PC-3 (cell line): ENCODE results near the gene TMC7.

Experiments
- EZH2phosphoT487 ChIP-seq: fragments of 300-600 bp; sonication (generic); IDR thresholded peaks from 2 replicates; pipeline ENCODE4 v1.6.1; 2018; ENCODE audit warnings: mild to moderate bottlenecking, antibody characterized with exemption, low read length, borderline replicate concordance
- TF ChIP-seq, protein P1 (sequence below): fragments of 300-600 bp; sonication (generic); conservative IDR thresholded peaks from 2 replicates; pipeline ENCODE4 v1.5.1; 2017; ENCODE audit warnings: antibody characterized with exemption, low read depth, mild to moderate bottlenecking, low read length

DNA sequence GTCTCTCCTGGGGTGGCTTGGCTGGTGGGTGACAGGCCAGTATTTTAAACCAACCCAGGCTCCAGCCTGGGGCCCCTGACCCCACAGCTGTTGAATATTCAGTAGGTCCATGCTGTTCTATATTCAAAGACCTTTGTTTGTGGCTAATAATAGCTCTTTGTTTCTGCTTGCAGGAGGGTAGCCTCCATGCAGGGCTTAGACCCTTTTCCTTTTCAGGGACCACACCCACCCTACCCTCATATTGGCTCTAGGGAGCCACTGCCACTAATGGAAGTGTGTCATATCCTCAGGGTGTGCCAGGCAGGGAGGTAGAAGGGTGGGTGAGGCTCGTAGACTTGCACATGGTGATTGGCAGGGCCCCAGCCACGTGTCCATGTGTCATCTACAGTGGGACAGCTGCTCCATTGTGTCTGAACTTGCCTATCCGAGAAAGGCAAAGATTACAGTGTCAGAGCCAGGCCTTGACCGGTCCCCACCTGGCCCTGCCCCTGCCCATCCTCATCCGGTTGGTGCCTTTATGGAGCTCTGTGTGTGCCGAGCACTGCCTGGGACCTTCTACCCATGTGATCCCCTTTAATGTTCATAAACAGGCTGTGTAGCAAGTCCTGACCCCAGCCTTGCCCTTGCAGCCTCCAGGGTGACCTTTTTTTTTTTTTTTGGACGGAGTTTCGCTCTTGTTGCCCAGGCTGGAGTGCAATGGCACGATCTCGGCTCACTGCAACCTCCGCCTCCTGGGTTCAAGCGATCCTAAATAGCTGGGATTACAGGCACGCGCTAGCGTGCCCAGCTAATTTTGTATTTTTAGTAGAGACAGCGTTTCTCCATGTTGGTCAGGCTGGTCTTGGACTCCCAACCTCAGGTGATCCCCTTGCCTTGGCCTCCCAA lies 22.1 kb downstream of the TMC7 start:
- TF ChIP-seq, protein P1, sequence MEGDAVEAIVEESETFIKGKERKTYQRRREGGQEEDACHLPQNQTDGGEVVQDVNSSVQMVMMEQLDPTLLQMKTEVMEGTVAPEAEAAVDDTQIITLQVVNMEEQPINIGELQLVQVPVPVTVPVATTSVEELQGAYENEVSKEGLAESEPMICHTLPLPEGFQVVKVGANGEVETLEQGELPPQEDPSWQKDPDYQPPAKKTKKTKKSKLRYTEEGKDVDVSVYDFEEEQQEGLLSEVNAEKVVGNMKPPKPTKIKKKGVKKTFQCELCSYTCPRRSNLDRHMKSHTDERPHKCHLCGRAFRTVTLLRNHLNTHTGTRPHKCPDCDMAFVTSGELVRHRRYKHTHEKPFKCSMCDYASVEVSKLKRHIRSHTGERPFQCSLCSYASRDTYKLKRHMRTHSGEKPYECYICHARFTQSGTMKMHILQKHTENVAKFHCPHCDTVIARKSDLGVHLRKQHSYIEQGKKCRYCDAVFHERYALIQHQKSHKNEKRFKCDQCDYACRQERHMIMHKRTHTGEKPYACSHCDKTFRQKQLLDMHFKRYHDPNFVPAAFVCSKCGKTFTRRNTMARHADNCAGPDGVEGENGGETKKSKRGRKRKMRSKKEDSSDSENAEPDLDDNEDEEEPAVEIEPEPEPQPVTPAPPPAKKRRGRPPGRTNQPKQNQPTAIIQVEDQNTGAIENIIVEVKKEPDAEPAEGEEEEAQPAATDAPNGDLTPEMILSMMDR, result no peak
- TF ChIP-seq EZH2phosphoT487, result no peak
